Chondrocyte (in vitro differentiated cells): Measurements from ENCODE around the gene SEC24D. TPM values are rescaled to one million over a fixed set of nuclear protein-coding genes. Genes with fewer than 3 reads are reported as not detected.

ENCODE experiments used
- DNase-seq: peaks from one replicate; pipeline ENCODE4 v3.0.0; 2021; ENCODE audit warnings: mixed read lengths, low spot score
- H3K27ac Mint-ChIP-seq: one replicate; pipeline ENCODE4 v1.8.0; 2021; ENCODE audit warnings: mild to moderate bottlenecking, moderate library complexity, mixed read lengths; ENCODE audit not compliant: unreplicated experiment
- H3K27me3 Mint-ChIP-seq: 2 replicates; pipeline ENCODE4 v1.8.0; 2021; ENCODE audit warnings: low read depth, mixed read lengths
- H3K36me3 Mint-ChIP-seq: 2 replicates; pipeline ENCODE4 v1.8.0; 2021; ENCODE audit warnings: low read depth, mixed read lengths
- H3K4me1 Mint-ChIP-seq: 2 replicates; pipeline ENCODE4 v1.8.0; 2021; ENCODE audit warnings: low read depth, mild to moderate bottlenecking, mixed read lengths
- H3K4me3 Mint-ChIP-seq: one replicate; pipeline ENCODE4 v1.8.0; 2021; ENCODE audit warnings: mild to moderate bottlenecking, moderate library complexity, mixed read lengths; ENCODE audit not compliant: unreplicated experiment
- H3K9me3 Mint-ChIP-seq: 2 replicates; pipeline ENCODE4 v1.8.0; 2021; ENCODE audit warnings: low read depth, mixed read lengths
- long read RNA-seq: library from polyadenylated mRNA; stranded (forward); transcript quantifications from one replicate; pipeline ENCODE4 v2.0.0, GENCODE V29; 2021
- total RNA-seq: library from RNA; stranded (reverse); gene quantifications from 3 replicates; pipeline ENCODE4 v1.2.1, GENCODE V29; 2021
- TF ChIP-seq, protein P1 (sequence below): fragments of 200-600 bp; sonication (generic); IDR thresholded peaks from 2 replicates; pipeline ENCODE4 v1.5.0; 2021; ENCODE audit warnings: antibody characterized with exemption, mild to moderate bottlenecking, moderate library complexity

The SEC24D gene, protein sequence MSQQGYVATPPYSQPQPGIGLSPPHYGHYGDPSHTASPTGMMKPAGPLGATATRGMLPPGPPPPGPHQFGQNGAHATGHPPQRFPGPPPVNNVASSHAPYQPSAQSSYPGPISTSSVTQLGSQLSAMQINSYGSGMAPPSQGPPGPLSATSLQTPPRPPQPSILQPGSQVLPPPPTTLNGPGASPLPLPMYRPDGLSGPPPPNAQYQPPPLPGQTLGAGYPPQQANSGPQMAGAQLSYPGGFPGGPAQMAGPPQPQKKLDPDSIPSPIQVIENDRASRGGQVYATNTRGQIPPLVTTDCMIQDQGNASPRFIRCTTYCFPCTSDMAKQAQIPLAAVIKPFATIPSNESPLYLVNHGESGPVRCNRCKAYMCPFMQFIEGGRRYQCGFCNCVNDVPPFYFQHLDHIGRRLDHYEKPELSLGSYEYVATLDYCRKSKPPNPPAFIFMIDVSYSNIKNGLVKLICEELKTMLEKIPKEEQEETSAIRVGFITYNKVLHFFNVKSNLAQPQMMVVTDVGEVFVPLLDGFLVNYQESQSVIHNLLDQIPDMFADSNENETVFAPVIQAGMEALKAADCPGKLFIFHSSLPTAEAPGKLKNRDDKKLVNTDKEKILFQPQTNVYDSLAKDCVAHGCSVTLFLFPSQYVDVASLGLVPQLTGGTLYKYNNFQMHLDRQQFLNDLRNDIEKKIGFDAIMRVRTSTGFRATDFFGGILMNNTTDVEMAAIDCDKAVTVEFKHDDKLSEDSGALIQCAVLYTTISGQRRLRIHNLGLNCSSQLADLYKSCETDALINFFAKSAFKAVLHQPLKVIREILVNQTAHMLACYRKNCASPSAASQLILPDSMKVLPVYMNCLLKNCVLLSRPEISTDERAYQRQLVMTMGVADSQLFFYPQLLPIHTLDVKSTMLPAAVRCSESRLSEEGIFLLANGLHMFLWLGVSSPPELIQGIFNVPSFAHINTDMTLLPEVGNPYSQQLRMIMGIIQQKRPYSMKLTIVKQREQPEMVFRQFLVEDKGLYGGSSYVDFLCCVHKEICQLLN
- total RNA-seq: 204 to 245 TPM (median 208 TPM) in 3 replicates
- long read RNA-seq, full-length matches to known transcripts: 341 of 501 reads
- long read RNA-seq, partial matches to known transcripts: 26 of 501 reads
- long read RNA-seq, other reads (novel, unspliced or antisense): 134 of 501 reads

DNA sequence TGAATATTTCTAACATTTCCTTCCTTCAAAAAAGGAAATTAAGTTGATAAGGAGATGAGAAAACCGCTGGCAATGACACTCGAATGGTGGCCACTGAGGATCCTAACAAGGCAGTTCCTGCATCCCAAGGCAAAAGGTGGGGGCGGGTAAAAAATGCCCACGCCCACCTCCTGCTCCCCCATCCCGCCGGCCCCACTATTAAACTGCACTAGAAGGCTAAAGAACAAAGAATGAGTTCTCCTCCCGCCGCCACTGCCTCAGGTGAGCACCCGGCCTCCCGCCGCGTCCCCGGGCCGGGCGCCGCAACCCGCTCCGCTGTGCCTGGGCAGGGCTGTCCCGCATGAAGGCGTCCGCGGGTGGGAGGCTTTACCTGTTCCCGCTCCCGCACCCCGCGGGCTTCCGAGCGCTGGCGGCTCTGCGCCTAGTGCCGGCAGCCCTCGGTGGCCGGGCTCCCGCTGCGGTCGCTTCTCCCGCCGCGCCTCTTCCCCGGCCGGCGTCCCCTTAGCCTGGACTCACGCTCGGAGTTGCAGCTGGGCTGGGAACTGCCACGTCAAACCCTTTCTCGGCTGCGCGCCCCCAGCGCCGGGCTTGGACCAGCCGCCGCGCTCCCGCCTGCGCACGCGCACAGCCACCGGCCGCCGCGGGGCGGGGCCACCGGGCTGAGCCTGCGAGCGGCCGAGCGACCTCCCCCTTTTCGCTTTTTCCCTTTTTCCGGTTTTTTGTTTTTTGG, at the start of gene SEC24D:
SEC24D (minus strand) TSS at position 556 of the 730 bp plus-strand sequence. CDS start 2,430 bp downstream, outside the sequence.
- H3K9me3 Mint-ChIP-seq: no peaks in the 10 kb centered on the region
- peaks cover 48% of the 10 kb centered on the region for H3K4me1 Mint-ChIP-seq
- TF ChIP-seq, protein P1, sequence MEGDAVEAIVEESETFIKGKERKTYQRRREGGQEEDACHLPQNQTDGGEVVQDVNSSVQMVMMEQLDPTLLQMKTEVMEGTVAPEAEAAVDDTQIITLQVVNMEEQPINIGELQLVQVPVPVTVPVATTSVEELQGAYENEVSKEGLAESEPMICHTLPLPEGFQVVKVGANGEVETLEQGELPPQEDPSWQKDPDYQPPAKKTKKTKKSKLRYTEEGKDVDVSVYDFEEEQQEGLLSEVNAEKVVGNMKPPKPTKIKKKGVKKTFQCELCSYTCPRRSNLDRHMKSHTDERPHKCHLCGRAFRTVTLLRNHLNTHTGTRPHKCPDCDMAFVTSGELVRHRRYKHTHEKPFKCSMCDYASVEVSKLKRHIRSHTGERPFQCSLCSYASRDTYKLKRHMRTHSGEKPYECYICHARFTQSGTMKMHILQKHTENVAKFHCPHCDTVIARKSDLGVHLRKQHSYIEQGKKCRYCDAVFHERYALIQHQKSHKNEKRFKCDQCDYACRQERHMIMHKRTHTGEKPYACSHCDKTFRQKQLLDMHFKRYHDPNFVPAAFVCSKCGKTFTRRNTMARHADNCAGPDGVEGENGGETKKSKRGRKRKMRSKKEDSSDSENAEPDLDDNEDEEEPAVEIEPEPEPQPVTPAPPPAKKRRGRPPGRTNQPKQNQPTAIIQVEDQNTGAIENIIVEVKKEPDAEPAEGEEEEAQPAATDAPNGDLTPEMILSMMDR: peak; percentile 27
- peak within 1 kb of the TSS; percentile 90 for H3K4me3 Mint-ChIP-seq
- peak within 1 kb of the TSS; percentile 100 for H3K27ac Mint-ChIP-seq
- peak; percentile 95 for DNase-seq
- H3K36me3 Mint-ChIP-seq: peaks cover 19% of the 10 kb centered on the region
- no peaks in the 10 kb centered on the region for H3K27me3 Mint-ChIP-seq

DNA sequence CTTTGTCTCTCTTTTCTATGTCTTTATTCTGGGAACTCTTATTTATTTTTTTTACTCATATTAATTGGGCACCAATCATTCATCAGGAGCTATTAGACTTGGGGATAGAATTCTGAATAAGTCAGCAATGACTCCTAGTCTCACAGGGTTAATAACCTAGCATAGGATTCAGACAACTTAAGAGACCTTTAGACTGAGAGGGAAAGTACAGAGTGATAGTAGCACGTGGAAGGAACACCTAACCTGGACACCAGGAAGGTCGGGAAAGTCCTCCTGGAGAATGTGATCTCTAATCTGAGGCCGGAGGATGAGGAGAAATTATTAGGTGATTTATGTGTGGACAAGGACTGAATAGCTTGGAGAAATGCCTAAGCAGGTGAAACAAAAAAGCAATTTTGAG, 48.8 kb upstream of the SEC24D start:
- H3K36me3 Mint-ChIP-seq: no peaks in the 10 kb centered on the region
- H3K27ac Mint-ChIP-seq: no peak overlapping the region
- no peak overlapping the region for H3K4me3 Mint-ChIP-seq
- no peaks in the 10 kb centered on the region for H3K9me3 Mint-ChIP-seq
- H3K4me1 Mint-ChIP-seq: peaks cover 17% of the 10 kb centered on the region
- DNase-seq: no peak
- H3K27me3 Mint-ChIP-seq: no peaks in the 10 kb centered on the region
- TF ChIP-seq, protein P1: no peak

DNA sequence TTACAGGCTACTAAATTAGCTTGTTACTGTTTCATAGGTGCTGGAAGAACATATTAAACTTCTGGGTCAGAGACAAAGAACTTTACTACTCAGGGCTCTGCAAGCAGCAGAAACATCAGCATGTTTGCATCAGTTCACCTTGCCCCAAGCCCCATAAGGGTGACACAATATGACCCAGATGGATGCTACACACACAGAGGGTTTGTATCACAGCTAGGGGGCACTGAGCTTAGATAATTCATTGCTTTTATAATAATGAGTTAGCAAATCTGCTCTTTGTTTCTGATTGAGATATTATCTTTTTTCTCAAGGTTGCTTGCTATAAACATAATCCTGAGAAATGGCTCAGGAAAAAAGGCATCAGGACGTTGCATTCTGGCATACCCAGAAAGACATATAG, 47.9 kb upstream of the SEC24D start:
- TF ChIP-seq, protein P1: peak; percentile 44
- Mint-ChIP-seq H3K4me1 (peaks cover 10% of the 10 kb centered on the region), H3K36me3 (no peaks in the 10 kb centered on the region), H3K27me3 (no peaks in the 10 kb centered on the region), H3K4me3 (no peak overlapping the region), H3K27ac (no peak overlapping the region), H3K9me3 (peaks cover under 1% of the 10 kb centered on the region)
- no peak for DNase-seq

DNA sequence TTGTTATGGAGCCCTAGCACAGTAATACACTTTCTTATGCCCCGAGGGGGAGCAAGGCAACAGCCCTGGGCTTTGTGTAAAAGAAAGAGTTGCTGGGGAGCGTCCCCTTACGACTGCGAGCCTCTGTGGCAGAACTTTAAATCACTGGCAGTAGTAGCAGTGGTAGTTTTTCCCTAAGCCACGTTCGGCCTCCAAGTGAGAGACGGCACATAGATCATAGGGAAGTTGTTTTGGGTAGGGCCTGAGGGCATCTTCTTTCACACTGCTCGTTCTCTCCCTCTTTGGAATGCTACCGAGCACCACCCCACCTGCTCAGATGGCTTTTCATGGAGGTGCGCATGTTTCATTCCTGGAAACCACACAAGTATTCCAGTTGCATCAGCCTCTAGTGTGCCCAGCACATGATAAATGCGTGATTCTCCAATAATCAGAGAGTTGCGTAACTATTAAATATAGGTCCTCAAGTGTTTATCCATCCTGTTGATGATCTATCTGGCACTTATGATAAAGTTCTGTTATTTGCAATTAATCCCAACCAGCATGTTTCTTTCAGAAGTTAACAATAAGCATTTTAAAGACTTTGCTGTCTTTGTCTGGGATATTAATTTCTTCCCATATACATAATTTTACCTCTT, 45.7 kb upstream of the SEC24D start:
- no peak for DNase-seq
- Mint-ChIP-seq H3K4me1 (no peaks in the 10 kb centered on the region), H3K4me3 (no peak overlapping the region), H3K9me3 (peaks cover 9% of the 10 kb centered on the region), H3K27ac (no peak overlapping the region), H3K27me3 (no peaks in the 10 kb centered on the region), H3K36me3 (peaks cover 4% of the 10 kb centered on the region)
- TF ChIP-seq, protein P1: no peak
